AG09319 (cell line): ENCODE measurements around the gene BDH1.

Experiments
- DNase-seq: peaks from one replicate; pipeline ENCODE4 v3.0.0-alpha.2; 2010; ENCODE audit warnings: low read depth; ENCODE audit errors: extremely low read depth
- CTCF ChIP-seq: IDR thresholded peaks from 2 replicates; pipeline ENCODE4 v1.5.1; 2011; ENCODE audit warnings: low read depth, mild to moderate bottlenecking, inconsistent platforms, low read length, moderate library complexity

BDH1 gene

GRCh38 chr3:197468167-197468566 lies 87.6 kb downstream of the BDH1 start:
- no peak for TF ChIP-seq CTCF
- no peak for DNase-seq

- peak; percentile 43 for DNase-seq
- no peak for TF ChIP-seq CTCF
Measured at GRCh38 chr3:197466586-197467399, 89.0 kb downstream of the BDH1 start.

- no peak for DNase-seq
- TF ChIP-seq CTCF: no peak
Measured at GRCh38 chr3:197465996-197466549, 89.7 kb downstream of the BDH1 start.

- DNase-seq: no peak
- TF ChIP-seq CTCF: no peak
Measured at GRCh38 chr3:197465197-197465995, 90.4 kb downstream of the BDH1 start.

GRCh38 chr3:197464794-197465193 lies 91.0 kb downstream of the BDH1 start:
- no peak for TF ChIP-seq CTCF
- DNase-seq: no peak

GRCh38 chr3:197463279-197463678 lies 92.5 kb downstream of the BDH1 start:
- no peak for DNase-seq
- TF ChIP-seq CTCF: no peak

- no peak for TF ChIP-seq CTCF
- DNase-seq: no peak
Measured at GRCh38 chr3:197462808-197463207, 93.0 kb downstream of the BDH1 start.
